GM18858 (cell line): Measurements from ENCODE around the gene MCM6.

Experiments used
- ATAC-seq: cut with Tn5 transposase; IDR thresholded peaks from one replicate; pipeline ENCODE4 v1.9.1; 2021; ENCODE audit not compliant: unreplicated experiment

Gene MCM6

DNA sequence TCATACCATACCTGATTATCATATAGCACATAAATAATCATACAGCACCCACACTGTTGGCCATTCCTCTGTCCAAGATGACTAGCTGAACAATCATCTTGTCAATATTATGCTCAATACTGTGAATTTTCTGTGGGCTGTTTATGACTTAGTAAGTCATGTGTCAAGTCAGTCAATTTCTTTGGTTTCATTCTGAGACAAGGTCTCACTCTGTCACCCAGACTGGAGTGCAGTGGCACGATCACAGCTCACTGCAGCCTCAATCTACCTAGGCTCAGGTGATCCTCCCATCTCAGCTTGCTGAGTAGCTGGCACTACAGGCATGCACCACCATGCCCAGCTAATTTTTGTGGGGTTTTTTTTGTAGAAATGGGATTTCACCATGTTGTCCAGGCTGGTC, 5.7 kb downstream of the MCM6 start:
- ATAC-seq: peak; percentile 76

DNA sequence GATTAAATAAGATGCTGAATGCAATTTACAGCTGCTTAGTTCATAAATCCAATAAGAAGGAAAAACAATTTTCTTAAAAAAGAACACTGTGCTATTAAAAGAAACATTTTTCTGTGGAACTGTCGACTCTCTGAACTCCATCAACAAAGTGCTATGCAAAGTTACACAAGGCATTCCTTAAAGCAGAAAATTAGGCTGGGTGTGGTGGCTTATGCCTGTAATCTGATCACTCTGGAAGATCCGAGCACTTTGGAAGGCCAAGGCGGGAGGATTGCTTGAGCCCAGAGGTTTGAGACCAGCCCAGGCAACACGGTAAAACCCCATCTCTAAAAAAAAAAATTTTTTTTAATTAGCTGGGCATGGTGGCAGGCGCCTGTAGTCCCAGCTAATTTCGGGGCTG, 13.0 kb downstream of the MCM6 start:
- ATAC-seq: no peak

DNA sequence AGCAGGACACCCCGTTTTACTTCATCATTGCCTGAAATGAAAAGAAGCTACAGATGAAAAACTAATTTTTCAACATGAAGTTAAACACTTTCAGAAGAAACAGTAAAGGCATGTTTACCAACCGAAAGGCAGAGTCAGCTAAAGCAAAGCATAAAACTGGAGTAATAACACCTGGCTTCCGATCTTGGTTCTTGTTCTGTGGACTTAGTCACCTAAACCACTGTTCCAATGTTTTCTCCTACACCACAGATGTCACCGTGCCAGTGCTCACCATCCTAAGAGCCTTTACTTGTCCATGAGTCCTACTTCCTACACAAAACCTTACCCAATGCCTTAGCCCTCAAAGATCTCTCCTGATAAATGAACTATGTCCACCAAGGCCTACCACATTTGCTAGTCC, 13.5 kb downstream of the MCM6 start:
- ATAC-seq: no peak

DNA sequence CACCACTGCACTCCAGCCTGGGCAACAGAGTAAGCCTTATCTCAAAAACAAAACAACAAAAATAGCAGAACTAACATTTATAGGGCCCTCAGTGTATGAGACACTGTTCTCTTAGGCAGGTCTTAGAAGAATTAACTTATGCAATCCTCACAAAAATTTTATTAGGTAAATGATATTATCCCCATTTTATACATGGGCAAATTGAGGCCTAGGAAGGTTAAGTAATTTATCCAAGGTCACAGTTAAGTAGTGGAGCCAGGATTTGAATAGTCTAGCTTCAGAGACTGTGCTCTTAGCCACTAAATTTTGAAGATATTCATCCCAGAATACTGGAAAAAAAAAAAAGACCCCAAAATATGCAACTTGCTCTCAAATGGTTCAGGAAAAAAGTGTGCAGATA, 22.8 kb downstream of the MCM6 start:
- ATAC-seq: no peak

DNA sequence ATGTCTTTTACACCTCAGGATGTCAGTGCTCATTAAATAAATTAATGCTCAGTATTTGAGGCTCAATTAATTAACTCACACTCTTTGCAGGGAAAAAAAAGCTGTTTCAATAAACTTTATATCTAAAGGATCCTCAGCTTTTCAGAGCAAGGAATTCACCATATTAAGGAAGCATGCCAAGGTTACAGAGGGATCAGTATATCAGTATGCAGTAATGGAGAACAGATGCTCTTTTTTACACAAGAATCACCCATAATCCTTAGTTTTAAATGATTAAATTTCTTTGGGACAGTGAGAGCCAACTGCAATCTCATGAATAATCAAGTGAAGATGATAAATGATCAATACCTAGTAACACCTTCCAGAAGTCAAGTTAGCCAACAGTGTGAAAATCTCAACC, 24.4 kb downstream of the MCM6 start:
- no peak for ATAC-seq

DNA sequence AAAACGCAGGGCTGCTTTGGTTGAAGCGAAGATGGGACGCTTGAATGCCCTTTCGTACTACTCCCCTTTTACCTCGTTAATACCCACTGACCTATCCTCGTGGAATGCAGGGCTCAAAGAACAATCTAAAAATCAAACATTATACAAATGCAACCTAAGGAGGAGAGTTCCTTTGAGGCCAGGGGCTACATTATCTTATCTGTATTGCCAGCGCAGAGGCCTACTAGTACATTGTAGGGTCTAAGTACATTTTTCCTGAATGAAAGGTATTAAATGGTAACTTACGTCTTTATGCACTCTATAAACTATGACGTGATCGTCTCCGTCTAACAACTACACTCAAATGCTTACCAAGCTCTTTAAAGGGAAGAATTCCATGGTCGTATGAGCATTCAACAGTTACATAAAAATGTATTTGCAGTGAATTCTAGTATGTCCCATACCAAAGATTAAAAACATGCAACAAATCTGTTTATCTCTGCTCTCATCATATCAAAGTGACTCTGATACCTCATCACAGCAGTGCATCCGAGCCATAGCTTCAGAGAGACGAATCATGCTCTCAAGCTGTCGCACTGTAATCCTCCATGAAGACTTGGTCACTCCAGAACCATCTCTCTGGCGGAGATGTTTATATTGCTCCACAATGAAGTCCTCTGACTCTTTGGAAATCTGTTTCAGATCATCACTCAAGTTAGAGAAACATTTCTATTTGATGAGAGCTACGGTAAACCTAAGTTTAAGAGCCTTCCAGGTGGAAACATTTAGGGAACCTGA, 25.2 kb downstream of the MCM6 start:
- no peak for ATAC-seq

DNA sequence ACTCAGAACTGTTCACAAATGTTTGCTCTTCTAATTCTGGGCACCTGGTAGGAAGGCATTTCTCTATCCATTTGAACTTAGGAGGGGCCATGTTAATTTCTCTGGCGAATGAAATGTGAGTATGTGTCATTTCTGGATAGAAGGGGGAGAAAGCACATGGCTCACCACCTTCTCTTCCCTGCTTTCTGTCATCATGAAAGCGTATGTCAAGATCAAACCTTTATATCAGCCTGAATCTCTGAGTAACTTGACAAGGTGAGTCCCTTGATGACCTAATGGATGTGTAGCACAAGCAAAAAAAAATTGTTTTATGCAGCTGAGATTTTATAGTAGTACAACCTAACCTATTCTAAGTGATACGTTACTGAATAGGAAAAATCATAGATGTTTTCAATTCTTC, 27.2 kb downstream of the MCM6 start:
- ATAC-seq: no peak

DNA sequence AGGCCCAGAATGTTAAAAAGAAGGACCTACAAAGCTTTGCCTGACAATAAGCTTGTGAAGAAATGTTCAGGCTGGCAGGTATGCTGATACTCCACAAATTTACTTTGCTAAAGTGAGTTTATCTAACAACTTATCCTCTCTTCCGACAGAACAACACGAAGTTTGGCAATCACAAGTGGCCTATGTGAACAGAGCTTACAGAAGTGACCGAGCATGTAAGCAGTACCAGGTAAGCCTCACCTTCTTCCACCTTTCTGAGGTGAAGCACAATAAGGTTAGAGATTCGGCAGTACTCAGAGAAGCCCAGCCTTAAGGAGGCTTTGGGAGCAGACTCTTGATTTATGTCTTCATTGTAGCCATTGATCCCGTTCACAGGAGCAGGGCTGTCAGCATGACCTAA, 30.2 kb downstream of the MCM6 start:
- ATAC-seq: no peak

DNA sequence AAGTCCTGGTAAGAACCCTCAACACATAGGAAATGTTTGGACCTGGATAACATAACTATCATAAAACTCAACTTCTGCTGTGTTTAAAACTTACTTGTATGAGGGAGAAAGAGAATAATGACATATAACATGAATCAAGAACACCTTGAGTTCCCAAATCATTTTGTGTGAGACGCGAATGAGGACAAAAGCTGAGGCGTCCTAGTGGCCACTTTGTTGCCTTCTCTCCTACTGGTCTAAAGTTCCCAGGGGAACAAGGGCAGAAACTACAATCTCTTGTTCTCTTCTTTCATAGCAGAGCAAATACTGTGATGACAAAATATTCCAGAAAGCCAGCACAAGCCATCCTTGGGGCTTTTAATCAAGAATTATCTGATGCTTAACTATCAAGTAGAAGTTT, 31.0 kb downstream of the MCM6 start:
- no peak for ATAC-seq

DNA sequence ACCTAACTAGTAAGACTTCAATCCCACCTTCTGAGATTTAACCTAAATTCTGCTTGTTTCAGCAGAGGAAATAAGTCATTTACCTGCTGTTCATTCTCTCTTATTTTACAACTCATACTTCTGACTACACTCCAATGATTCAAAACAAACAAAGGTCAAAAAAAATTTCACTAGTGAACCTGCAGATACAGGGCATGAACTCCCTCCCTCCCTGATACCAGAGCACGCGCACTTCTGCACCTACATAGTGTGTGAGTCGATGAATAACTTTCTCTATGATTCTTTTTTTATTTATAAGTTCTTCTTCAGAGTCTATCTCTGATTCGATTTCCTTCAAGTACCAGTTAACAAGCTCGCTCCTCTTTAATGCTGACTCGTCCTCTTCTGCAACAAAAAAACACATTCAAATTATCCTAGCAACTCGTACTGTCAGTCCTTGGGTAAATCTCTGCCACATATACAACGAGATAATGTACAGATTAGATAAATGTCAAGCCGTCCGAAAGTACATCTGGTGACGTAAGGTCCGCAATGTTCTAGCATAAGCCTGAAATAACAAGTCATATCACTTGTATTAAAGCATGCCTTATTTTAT, 31.8 kb downstream of the MCM6 start:
- ATAC-seq: no peak

DNA sequence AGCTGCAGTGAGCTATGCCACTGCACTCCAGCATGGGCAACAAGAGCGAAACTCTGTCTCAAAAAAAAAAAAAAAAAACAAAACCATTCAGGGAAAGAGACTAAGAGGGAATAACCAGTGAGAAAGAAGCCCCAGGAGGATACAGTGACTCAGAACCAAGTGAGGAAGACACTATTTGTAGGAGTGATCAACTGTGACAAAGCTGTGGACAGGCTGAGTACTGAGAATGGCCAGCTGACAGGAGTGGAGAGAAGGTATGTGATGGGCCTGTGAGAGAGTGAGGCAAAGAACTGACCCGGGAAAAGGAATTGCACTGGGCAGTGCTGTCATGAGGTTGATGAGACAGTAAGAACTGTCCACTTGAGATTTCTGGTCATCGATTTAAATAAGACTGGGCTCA, 32.6 kb downstream of the MCM6 start:
- ATAC-seq: no peak

DNA sequence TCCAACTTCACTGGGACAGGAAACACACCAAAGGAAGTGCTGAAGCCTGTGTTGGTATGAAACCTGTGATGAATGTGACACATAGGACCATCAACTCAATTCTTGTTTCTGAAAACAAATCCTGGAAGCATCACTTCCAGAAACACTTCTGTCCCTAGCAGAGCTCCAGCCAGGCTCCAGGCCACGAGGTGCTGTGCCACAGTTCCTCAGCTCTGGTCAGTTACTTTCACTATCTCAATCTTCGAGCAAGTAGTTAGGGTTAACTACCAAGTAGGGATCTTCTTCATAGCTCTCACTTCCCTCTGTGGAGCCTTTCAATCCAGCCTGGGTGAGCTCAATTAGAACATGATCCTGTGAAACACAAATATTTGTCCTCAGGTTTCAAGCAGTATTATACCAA, 35.6 kb downstream of the MCM6 start:
- ATAC-seq: no peak

DNA sequence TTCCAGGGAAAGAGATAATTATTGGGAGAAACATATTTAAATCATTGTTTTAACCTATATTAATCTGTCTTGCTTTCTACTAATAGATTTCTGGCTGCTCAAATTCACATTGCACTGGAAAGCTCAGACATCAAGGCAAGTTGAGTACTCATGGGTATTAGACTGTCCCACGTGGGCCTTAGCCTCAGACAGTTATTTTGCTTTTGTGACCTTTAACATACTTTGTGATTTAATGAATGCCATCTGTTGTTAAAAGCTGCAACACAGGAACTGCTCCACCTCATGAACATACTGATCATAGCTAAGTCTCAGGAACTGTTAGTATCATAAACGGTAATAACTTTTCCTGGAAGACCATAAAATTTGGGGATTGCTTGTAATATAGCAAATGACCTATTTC, 36.5 kb downstream of the MCM6 start:
- no peak for ATAC-seq

DNA sequence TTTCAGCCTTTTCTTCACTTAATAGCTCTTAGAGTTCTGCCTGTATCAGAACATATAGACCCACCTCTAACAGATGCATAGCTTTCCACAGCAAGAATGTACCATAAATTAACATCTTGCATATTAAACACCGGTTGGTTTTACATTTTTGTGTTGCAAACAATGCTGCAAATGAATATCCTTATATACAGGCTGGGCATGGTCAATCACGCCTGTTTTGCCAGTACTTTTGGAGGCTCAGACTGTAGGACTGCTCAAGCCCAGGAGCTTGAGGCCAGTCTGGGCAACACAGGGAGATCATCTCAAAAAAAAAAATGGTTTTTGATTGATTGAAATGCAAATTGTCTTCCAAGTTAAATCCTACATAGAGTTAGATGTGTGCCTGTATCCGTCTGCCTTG, 37.7 kb downstream of the MCM6 start:
- no peak for ATAC-seq

DNA sequence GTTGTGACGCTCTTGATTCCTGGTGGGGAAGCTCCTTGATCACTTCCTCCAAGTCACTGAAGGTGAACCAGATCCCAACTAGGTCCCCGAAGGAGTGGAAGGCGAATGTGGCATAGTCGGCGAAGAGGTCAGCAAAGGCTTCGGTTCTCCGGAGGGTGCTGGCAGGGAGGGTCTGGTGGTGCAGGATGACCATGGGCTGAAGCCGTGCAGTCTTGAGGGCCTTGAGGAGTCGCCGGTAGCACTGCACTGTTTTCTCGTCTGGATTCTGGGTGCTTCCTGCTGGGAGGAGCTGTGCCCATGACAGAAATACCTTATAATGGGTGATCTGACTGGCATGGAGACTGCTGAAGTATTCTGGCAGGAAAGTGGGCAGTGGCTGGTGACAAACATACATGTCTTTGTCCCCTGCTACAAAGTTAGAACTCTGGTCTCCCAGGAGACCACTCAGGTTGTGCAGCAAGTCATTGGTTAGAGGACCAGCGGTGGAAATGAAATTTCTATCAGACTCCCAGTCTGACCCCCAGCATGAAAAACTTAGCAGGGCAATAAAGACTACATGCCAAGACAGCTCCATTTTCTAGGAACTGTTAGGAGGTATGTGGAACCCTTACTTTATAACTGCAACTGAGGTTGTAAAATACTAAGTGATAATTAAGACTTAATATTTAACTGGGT, 39.5 kb downstream of the MCM6 start, which contains the start of gene LCT:
Gene LCT (minus strand): TSS at position 589 of the 675 bp plus-strand sequence. CDS start 15 bp downstream, at position 574.
- ATAC-seq: no peak

DNA sequence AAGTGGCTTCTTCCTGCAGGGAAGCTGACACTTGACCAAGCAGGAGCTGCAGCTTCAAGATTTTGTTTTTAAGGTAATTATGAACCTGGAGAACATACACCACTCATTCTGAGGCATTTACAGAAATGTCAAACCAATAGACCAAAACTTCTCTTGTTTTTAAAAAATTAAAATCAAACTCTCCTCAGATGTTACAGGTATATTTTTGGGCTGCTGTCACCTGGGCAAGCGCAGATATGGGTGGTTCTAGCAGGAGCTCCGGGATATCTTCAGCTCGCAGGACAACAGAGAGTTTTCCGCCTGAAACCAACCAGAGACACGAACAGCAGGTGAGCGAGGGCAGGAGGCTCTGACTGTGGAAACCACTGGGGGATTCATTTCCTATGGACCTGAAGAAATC, 43.4 kb downstream of the MCM6 start:
- ATAC-seq: no peak

DNA sequence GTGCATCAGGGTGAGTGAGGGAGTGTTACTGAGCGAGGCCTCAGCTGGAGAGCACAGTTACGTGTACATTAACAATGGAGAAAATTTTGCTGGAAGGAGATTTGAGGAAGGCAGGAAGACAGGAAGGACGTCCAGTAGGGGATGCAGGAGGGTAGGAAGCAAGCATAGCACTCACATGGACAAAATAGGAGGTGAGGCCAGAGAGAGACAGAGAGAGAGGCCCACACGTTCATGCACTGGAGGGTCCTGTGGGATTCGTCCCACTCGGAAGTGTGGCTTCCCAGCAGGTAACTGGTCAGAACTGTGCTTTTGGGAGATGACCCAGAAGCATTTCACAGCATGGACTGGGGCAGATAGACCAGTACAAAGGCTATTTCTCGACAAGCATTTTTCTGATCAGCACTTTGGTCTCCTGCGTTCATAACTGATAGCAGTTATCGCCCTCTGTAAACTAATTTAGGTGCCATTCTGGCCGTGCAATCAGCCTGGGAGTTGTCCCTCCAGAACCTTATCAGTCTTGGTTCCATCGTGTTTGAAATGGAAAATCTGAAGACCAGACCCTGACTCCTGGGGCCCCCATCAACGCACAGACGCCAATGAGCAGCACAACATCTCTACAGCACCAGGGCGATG, 44.9 kb downstream of the MCM6 start:
- ATAC-seq: no peak

DNA sequence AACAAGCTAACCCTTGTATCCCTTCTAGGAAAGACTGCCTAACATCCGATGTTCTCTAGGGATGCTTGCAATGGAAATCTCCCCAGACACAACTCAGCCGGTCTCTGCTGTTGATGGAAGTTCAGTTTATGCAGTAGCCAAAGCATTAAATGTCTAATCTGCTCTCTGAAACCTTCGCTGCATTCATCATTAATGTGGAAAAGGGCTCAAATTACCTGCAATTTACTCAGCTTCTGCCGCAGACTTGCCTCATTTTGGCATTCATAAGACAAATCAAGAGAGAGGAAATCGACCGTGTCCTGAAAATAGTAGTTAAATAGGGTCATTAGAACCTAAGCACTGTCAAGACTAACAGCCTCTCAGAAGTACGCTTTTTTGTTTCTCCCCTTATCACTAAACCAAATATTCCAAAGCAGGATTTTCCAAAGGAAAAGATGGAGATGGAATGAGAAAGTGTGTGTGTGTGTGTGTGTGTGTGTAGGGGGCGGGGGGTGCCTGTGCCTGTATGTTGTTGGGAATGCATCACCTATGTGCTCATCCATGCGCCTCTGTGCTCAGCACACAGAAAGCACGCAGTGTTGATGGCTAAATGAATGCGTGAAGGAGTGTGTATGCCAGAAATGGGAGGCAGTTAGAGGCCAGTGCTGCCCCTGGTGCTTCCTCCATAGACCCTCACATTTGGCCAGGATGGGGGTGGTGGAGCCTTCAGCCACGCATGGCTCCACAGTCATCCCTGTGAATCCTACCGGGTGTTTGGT, 46.7 kb downstream of the MCM6 start:
- ATAC-seq: no peak

DNA sequence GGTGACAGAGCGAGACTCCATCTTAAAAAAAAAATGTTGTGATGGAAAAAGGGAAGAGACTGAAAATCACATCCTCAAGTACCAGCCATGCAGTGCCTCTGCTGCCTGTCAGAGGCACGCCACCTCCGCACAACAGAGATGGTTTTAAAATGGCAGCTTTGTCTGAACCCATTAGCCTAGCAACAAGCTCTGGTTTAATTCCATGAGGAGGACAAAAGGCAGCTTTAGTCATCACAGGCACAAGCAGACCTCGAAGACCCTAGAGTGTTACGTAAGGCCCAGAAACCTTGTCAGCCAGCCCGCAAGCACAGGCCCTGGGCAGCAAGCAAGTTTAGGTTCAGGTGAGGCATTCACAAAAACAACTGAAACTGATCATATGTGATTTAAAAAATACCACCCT, 49.7 kb downstream of the MCM6 start:
- no peak for ATAC-seq

DNA sequence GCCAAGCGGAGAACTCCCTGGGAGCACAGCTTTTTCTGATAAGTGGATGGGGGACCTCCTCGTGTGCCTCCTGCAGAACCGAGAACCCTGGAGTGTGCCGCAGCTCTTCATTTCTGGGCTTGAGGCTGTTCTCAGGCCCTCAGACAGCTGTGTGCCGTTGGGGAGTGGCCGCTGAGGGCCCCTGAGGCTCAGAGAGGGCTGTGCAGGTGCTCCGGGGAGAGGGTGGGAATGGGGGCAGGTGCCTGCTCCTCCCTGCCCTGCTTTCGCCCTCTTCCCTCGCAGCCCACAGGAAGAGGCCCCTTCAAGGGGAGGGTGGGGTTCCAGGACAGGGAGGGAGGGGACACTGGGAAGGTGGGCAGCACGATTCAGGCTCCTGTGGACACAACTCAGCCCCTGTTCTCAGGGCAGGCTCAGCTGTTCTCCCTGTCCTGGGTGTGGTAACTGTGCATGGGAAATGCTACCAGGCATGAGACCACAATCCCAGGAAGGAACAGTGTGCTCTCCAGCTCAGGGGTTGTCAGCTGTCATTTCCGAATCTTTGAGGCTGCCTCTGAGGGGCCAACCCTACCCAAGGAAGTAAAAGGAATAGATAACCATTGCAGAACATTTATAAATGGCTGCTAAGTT, 50.6 kb downstream of the MCM6 start:
- ATAC-seq: no peak

DNA sequence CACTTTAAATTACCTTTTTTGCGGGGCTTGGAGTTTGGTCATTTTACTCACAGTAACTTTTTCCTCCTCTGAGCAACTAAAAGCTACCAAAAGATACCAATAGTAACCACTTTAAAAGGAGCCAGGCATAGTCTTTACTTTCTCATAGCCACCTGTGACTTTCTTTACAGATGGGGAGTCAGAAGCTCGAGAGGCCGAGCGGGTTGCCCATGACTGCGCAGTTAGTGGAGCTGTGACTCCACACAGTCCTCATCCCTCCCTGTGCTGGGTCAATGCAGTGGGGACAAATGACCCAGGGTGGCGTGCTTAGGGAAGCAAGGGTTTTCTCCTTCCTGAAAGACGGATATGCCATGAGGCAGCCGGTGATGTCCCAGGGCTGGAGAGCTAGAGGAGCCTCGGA, 51.1 kb downstream of the MCM6 start:
- no peak for ATAC-seq
